Aorta (tissue), 5 donors: ENCODE results near the gene SAMD4A. TPM values are rescaled to one million over a fixed set of nuclear protein-coding genes. Genes with fewer than 3 reads are reported as not detected.
A peak's percentile ranks its signal among the peaks of the same experiment; 100 is the strongest.

ENCODE experiments used
- ATAC-seq: fragments of 200-7000 bp; cut with Tn5 transposase; one replicate; pipeline ENCODE4 v1.9.1; 2022; ENCODE audit warnings: moderate library complexity; ENCODE audit not compliant: low FRiP score
- DNase-seq, 2 donors: peaks; one replicate each; pipeline ENCODE4 v3.0.0-alpha.2; 2020
- H3K27ac ChIP-seq, 2 donors: one replicate each; pipeline ENCODE4 v1.5.1; 2013; ENCODE audit warnings: low read length in 2 of 2, mild to moderate bottlenecking in 2 of 2, moderate library complexity in 2 of 2, control low read depth in 1 of 2, inconsistent platforms in 1 of 2, low read depth in 1 of 2
- H3K27me3 ChIP-seq, 2 donors: one replicate each; pipeline ENCODE4 v1.6.1; 2013; ENCODE audit warnings: control low read depth in 1 of 2, low read length in 1 of 2, mild to moderate bottlenecking in 1 of 2, moderate library complexity in 1 of 2; ENCODE audit not compliant: insufficient read depth in 2 of 2, control insufficient read depth in 1 of 2
- H3K36me3 ChIP-seq, 2 donors: one replicate each; pipeline ENCODE4 v1.6.1; 2013; ENCODE audit warnings: control low read depth in 1 of 2, low read length in 1 of 2, mild to moderate bottlenecking in 1 of 2; ENCODE audit not compliant: insufficient read depth in 2 of 2, control insufficient read depth in 1 of 2
- H3K4me1 ChIP-seq, 2 donors: one replicate each; pipeline ENCODE4 v1.6.1; 2013; ENCODE audit warnings: low read length in 2 of 2, control low read depth in 1 of 2, mild to moderate bottlenecking in 1 of 2, moderate library complexity in 1 of 2; ENCODE audit not compliant: insufficient read depth in 2 of 2, control insufficient read depth in 1 of 2
- H3K4me3 ChIP-seq, 2 donors: one replicate each; pipeline ENCODE4 v1.5.1; 2013; ENCODE audit warnings: low read length in 2 of 2, control low read depth in 1 of 2, mild to moderate bottlenecking in 1 of 2
- H3K9me3 ChIP-seq: one replicate; pipeline ENCODE4 v1.6.1; 2013; ENCODE audit warnings: mild to moderate bottlenecking, low read length; ENCODE audit not compliant: control insufficient read depth
- WGBS, 2 donors: extraction: QIAGEN DNeasy Blood & Tissue Kit; methylation state at CpG; one replicate each; pipeline ENCODE4 v1.1.7; 2013; 5-methylcytosine and 5-hydroxymethylcytosine counted together
- intact Hi-C, 2 donors: fragments of 100-400 bp; cut with DNase I; formaldehyde crosslinking; loops; one replicate each; pipeline versions ENCODE4 v1.14.2 to v1.15.0; 2022
- polyA plus RNA-seq, 2 donors: library from polyadenylated mRNA; stranded (reverse); fragments of 200-250 nt; gene quantifications; one replicate each; pipeline ENCODE4 v1.2.3, GENCODE V29; 2013
- total RNA-seq, 2 donors: library from RNA; stranded (reverse); fragmentation: NEBNext Ultra II Directional; extraction: Animal tissue kit (Norgen Biotek cat#: 25700); gene quantifications; one replicate each; pipeline ENCODE4 v1.2.1, GENCODE V29; 2021
- donor health status: healthy with polysubstance abuse.
- donor health status: Bipolar disorder and iron deficiency.
- donor health status: DM: no; HTN: no; CAD: no.
- donor health status: DM: no; HTN: no; CAD: no.
- donor health status: DM: yes; HTN: yes; CAD: no.

SAMD4A gene
- total and polyA plus RNA-seq, 4 donors: 18.8 to 386 (median 102) TPM

DNA sequence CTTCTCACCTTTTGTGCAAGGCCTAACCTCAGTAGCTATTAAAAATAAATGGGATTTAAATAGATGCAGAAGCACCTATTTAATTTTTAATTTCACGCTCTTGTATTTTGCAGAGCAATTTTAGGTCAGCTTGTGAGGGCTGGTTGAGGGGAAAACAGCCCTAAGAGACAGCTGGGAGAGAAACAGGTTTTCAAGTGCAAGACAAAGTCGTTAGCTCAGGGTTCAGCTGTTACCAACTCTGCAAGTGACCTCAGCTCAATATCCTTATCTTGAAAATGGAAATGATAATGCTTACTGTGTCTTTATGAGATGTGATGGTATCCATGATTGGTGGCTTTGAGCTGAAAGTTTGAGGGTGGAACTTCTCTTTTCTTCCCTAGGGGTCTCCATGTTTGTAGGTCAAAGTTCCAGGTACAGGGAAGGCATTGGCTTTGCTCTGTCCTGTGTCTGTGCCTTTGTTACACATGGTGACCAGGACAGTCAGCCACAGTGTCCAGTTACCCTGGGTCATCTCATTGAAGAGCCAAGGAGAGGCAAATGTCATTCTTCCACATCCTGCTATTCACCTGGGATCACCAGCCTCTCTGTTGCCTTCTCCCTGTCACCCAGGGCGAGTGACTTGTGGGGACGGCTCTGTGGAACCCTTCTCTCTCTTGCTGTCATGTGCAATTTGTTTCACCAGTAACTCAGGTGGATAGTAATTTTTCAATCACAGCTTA, 100.3 kb downstream of the SAMD4A start:
- Histone ChIP-seq H3K4me3 (no peak overlapping the region), H3K36me3 (peaks cover 0 to 3% of the 10 kb centered on the region in 2 donors), H3K27me3 (no peaks in the 10 kb centered on the region), H3K4me1 (peaks cover 6% of the 10 kb centered on the region in 2 donors), H3K9me3 (no peaks in the 10 kb centered on the region), H3K27ac (no peak overlapping the region)
- ATAC-seq: no peak
- intact Hi-C loops: no loop called here
- 93 to 96% methylated on average over 4 of the region's 4 CpGs for WGBS, 2 donors
- no peak for DNase-seq

DNA sequence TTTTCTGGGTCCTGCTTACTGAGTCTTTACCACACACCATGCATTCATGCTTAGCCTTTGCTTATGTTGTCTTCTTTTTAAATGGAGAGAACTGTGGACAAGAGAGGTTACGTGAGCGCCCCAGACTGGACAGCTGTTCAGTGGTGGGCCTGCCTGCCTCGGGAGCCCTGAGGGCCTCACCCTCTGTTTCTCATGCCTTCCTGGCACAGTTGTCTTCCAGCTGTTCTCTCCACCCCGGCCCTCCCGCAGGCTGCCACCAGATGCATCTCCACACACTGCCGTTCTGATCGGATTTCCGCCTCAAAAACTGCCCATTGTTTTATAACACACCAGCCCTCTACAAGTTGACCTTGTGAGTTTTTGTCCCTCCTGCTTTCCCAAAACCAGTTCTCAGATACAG, 100.8 kb downstream of the SAMD4A start:
- DNase-seq (no peak), ATAC-seq (no peak)
- Histone ChIP-seq H3K27me3 (no peaks in the 10 kb centered on the region), H3K27ac (no peak overlapping the region), H3K4me1 (peaks cover 6 to 8% of the 10 kb centered on the region in 2 donors), H3K4me3 (no peak overlapping the region), H3K36me3 (peaks cover 0 to under 1% of the 10 kb centered on the region in 2 donors), H3K9me3 (no peaks in the 10 kb centered on the region)
- WGBS, 2 donors: 92 to 94% methylated on average over 8 of the region's 8 CpGs
- intact Hi-C loops: no loop called here

DNA sequence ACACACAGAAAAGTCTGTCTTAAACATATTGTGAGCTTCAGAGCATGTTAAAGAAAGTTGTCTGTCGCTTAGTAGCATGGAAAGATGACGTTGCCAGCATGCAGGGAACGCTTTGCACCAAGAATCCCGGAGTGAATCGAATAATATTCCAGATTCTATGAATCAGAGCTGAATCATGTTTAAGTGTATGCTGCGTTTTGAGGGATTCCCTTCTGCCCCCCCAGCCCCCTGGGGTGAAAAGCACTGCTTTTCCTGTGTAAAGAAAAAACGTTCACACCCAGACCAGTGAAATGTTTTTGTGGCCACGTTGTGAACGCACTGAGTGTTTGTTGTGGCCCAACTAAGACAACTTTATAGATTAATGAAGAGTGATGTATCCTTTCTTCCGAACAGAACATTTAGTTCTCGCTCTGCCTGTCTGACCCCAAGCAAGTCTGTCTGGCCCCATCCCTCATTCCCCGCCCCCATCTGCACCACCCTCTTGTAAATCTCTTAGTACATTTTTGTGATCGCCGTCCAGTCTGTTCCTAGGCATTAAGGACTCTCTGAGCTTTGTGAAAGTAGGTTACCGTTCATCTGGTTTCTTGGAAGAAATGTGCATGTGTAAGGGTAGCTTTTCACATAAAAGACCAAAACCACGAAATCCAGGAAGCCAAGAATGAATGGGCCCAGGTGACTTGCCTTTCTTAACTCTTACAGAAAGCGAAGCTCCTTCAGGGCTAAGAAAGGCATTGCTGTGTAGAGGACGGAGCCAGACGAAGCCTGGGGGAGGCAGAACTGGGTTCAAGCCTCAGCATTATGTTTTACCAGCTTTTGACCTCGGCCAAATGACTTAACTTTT, 103.0 kb downstream of the SAMD4A start:
- DNase-seq (no peak), ATAC-seq (no peak)
- Histone ChIP-seq H3K4me1 (peaks cover 10 to 12% of the 10 kb centered on the region in 2 donors), H3K4me3 (no peak overlapping the region), H3K27me3 (no peaks in the 10 kb centered on the region), H3K36me3 (no peaks in the 10 kb centered on the region), H3K27ac (peak overlapping the region in 1 of 2 donors; percentile 56), H3K9me3 (no peaks in the 10 kb centered on the region)
- 47 to 51% methylated on average over 20 of the region's 20 CpGs for WGBS, 2 donors
- intact Hi-C loops: no loop called here

DNA sequence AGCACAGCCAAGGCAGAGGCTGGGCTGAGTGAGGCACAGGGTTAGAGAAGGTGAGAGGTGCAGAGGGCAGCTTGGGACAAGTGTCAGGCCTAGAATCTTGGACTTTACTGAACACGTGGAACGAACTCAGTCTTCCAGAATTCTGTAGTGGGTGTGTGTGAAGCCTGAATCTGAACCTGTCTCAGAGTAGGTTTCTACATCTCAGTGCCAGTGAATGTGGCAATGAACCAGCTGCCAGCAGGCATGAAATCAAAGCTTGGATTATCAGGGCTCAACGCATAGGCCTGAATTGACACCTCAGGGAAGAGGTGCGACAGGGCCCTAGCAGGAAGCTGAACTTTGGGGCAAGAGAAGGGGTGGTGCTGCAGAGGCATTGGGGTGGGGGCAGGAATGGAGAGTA, 104.6 kb downstream of the SAMD4A start:
- 33 to 35% methylated on average over 4 of the region's 4 CpGs for WGBS, 2 donors
- Histone ChIP-seq H3K36me3 (no peaks in the 10 kb centered on the region), H3K4me1 (peaks cover 7 to 14% of the 10 kb centered on the region in 2 donors), H3K27ac (peak overlapping the region in 1 of 2 donors; percentile 84), H3K9me3 (no peaks in the 10 kb centered on the region), H3K4me3 (no peak overlapping the region), H3K27me3 (no peaks in the 10 kb centered on the region)
- DNase-seq (no peak), ATAC-seq (no peak)
- intact Hi-C loops: no loop called here

DNA sequence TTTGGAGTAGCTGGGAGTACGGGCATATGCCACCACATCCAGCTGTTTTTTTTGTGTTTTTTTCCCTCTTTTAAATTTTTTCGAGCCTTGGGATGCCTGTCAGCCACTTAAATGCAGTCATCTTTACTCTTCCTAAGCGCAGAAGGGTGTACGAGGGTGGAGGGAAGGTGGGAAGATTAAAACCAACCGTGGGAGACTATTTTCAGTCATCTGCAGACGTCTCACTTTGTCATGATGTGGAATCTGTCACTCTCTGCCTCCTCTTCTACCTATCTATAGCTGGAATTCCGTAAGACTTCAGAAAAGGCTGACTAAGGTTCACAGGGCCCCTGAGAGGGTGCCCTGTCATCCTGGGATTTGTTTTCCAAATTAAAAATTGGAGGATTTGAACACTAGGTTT, 105.3 kb downstream of the SAMD4A start:
- DNase-seq (no peak), ATAC-seq (no peak)
- Histone ChIP-seq H3K4me3 (no peak overlapping the region), H3K27me3 (no peaks in the 10 kb centered on the region), H3K4me1 (peaks cover 7 to 14% of the 10 kb centered on the region in 2 donors), H3K27ac (peak overlapping the region; percentile 77 to 84), H3K36me3 (no peaks in the 10 kb centered on the region), H3K9me3 (no peaks in the 10 kb centered on the region)
- WGBS, 2 donors: 43 to 44% methylated on average over 7 of the region's 7 CpGs
- intact Hi-C loops: no loop called here

DNA sequence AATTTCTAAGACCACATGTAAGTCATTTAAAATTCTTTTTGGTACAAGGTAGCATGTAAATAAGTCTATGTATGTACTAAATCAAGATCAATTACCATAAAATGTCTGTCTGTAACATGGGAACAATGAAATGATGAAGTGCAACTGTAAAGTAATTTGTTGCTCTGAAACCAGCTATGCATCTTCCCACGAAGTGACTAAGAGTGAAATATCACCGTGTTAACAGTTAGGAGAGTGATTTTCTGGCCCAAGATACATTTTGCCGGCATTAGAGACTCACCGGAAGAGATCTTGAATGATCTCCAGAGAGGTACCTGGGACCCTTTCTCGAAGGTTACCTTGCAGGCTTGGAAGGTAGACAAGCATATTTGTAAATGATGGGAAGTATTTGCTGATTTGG, 105.8 kb downstream of the SAMD4A start:
- intact Hi-C loops: no loop called here
- Histone ChIP-seq H3K27me3 (no peaks in the 10 kb centered on the region), H3K27ac (peak overlapping the region; percentile 63 to 94), H3K9me3 (no peaks in the 10 kb centered on the region), H3K4me1 (peaks cover 7 to 14% of the 10 kb centered on the region in 2 donors), H3K36me3 (no peaks in the 10 kb centered on the region), H3K4me3 (no peak overlapping the region)
- WGBS, 2 donors: 8 to 12% methylated on average over 5 of the region's 5 CpGs
- DNase-seq: no peak
- ATAC-seq: no peak

DNA sequence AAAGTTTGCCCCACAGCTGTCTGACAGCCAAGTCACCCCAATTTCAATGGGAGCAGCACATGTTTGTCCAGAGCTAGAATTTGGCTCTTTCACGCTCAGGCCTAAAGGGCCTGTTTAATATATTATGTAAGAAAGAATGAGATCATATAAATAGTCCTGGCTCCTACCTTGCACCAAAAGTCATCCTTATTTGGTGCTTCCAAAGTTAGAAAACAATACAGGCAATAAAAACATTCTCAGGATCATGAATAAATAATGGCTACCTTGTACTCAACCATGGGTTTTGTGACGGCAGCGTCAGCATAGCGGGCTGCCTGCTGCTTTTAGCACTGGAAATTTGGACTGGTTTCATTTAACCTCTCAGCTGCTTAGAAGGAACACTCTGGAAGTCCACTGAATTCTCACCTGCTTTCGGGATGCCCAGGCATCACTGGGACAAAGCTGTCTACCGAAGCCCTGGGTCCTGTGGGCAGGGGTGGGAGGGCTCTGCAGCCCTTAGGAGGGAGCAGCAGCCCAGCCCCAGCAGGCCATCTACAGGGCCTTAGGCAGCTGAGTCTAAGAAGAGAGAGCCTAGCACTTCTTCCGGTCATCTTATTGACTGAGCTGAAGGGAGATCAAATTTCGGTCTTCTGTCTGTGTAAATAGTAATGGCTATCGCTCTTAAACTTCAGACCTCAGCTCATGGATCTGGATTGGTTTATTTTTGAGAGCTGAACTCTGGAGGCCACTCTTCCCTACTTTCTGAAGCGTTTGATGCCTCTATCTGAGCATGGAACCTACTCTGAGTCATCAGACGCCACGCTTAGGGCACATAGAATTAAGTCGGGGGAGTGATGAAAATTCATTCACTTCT, 106.5 kb downstream of the SAMD4A start:
- Histone ChIP-seq H3K36me3 (no peaks in the 10 kb centered on the region), H3K27ac (peak overlapping the region; percentile 63 to 99), H3K4me1 (peaks cover 7 to 14% of the 10 kb centered on the region in 2 donors), H3K9me3 (no peaks in the 10 kb centered on the region), H3K27me3 (no peaks in the 10 kb centered on the region), H3K4me3 (no peak overlapping the region)
- intact Hi-C loops: no loop called here
- DNase-seq (no peak), ATAC-seq (peak; percentile 48)
- WGBS, 2 donors: 7 to 11% methylated on average over 13 of the region's 13 CpGs

DNA sequence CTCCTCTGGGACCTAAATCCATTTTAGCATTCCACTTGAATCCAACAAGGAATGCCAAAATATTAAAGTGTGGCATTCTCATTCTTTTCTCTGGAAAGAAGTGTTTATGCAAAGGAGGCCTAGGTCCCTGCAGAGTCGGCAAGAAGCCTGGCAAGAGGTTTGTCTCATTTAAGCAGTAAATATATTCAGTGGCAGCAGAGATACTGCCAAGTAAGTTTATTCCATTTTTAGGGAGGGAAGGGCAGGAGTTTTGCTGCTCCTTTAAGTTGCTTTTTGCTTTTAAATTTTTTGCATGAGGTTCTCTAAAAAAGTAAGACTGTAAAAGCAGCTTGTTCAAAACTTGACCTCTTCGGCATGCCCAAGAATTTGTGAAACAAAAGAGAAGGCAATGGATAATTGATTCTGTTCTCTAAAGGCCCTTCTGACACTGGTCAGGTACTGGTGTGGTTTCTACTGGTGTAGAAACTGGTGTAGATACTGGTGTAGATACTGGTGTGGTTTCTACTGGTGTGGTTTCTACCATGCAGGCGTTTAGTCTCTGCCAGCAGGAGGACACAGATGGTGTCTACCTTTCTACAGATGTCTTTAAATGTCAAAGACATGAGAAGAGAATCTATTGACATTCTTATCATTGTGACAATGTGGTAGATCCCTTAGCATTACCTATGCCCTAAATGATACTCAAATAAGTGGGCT, 107.3 kb downstream of the SAMD4A start:
- peak overlapping the region; percentile 63 to 99 for H3K27ac ChIP-seq
- ATAC-seq (no peak), DNase-seq (no peak)
- intact Hi-C loops: no loop called here
- WGBS, 2 donors: 10 to 15% methylated on average over 3 of the region's 3 CpGs
- no peak overlapping the region for H3K4me3 ChIP-seq
- peaks cover 7 to 13% of the 10 kb centered on the region in 2 donors for H3K4me1 ChIP-seq
- no peaks in the 10 kb centered on the region for H3K36me3 ChIP-seq
- no peaks in the 10 kb centered on the region for H3K9me3 ChIP-seq
- H3K27me3 ChIP-seq: no peaks in the 10 kb centered on the region
